H1 (cell line): ENCODE data around the gene PTPRD. TPM values are rescaled to one million over a fixed set of nuclear protein-coding genes. Genes with fewer than 3 reads are reported as not detected.

Experiments used
- CTCF ChIA-PET: fragments of 300-600 bp; sonication (Branson Sonifier 250); formaldehyde crosslinking; loops from one replicate; lab custom pipeline; 2021; ENCODE audit not compliant: partially characterized antibody; lab: Charles Lee
- POLR2A ChIA-PET: fragments of 300-600 bp; sonication (Branson Sonifier 250); formaldehyde crosslinking; loops from one replicate; lab custom pipeline; 2021; ENCODE audit warnings: inconsistent platforms; ENCODE audit not compliant: partially characterized antibody; lab: Charles Lee
- DNase-seq, 2 experiments: peaks; one replicate each; pipeline versions ENCODE4 v3.0.0 to v3.0.0-alpha.2; 2010 to 2022; ENCODE audit warnings: low spot score in 2 of 2, low read depth in 1 of 2, mixed read lengths in 1 of 2
- FAIRE-seq: peaks from 2 replicates; lab custom pipeline; 2011; peaks lifted over from hg19 to GRCh38; lab: Jason Lieb, UNC
- H2AFZ ChIP-seq: 2 replicates; pipeline ENCODE4 v1.8.1; 2012; ENCODE audit warnings: low read length, inconsistent platforms
- H2AK5ac ChIP-seq: 2 replicates; pipeline ENCODE4 v1.6.1; 2013; ENCODE audit warnings: low read depth, low read length
- H2BK120ac ChIP-seq: replicated peaks from 2 replicates; pipeline ENCODE3; 2013; ENCODE audit warnings: low read depth, low read length, inconsistent platforms
- H2BK12ac ChIP-seq: 2 replicates; pipeline ENCODE4 v1.6.1; 2013; ENCODE audit warnings: low read depth, low read length
- H2BK15ac ChIP-seq: 2 replicates; pipeline ENCODE4 v1.6.1; 2013; ENCODE audit warnings: low read length
- H2BK20ac ChIP-seq: 2 replicates; pipeline ENCODE4 v1.6.1; 2013; ENCODE audit warnings: low read length
- H2BK5ac ChIP-seq: 2 replicates; pipeline ENCODE4 v1.6.1; 2013; ENCODE audit warnings: low read depth, low read length
- H3K14ac ChIP-seq: 2 replicates; pipeline ENCODE4 v1.6.1; 2013; ENCODE audit warnings: inconsistent platforms; ENCODE audit not compliant: insufficient read length
- H3K18ac ChIP-seq: 2 replicates; pipeline ENCODE4 v1.6.1; 2013; ENCODE audit warnings: low read length; ENCODE audit errors: extremely low read depth
- H3K23ac ChIP-seq: 2 replicates; pipeline ENCODE4 v1.6.1; 2013; ENCODE audit warnings: inconsistent platforms; ENCODE audit not compliant: insufficient read length
- H3K23me2 ChIP-seq: 2 replicates; pipeline ENCODE4 v1.6.1; 2013; ENCODE audit warnings: low read depth, low read length
- H3K27ac ChIP-seq: 2 replicates; pipeline ENCODE4 v1.6.1; 2011; ENCODE audit warnings: low read depth, low read length, inconsistent platforms
- H3K27me3 ChIP-seq, 4 experiments: replicated peaks in 1 of 4; 1 replicate in 1 of 4; 2 replicates in 3 of 4; pipeline versions ENCODE4 v1.6.1 to v1.8.1; 2011 to 2013; ENCODE audit warnings: low read length in 3 of 4, mild to moderate bottlenecking in 3 of 4, inconsistent platforms in 2 of 4, mixed read lengths in 2 of 4, moderate library complexity in 1 of 4; ENCODE audit not compliant: control insufficient read depth in 3 of 4, insufficient read depth in 3 of 4; ENCODE audit errors: extremely low read depth in 1 of 4
- H3K36me3 ChIP-seq, 4 experiments: 2 replicates each; pipeline versions ENCODE4 v1.6.1 to v1.8.1; 2011 to 2013; ENCODE audit warnings: mild to moderate bottlenecking in 4 of 4, low read length in 3 of 4, moderate library complexity in 2 of 4, control low read depth in 1 of 4, inconsistent platforms in 1 of 4; ENCODE audit not compliant: insufficient read depth in 4 of 4, control insufficient read depth in 2 of 4
- H3K4ac ChIP-seq: replicated peaks from 2 replicates; pipeline ENCODE3; 2013; ENCODE audit warnings: low read length, low read depth, mixed read lengths, inconsistent platforms; ENCODE audit not compliant: insufficient read length
- H3K4me1 ChIP-seq, 4 experiments: replicated peaks in 1 of 4; 1 replicate in 1 of 4; 2 replicates in 3 of 4; pipeline versions ENCODE4 v1.6.1 to v1.8.1; 2011 to 2013; ENCODE audit warnings: low read length in 3 of 4, inconsistent platforms in 2 of 4, mixed read lengths in 1 of 4; ENCODE audit not compliant: insufficient read depth in 4 of 4, control insufficient read depth in 3 of 4
- H3K4me2 ChIP-seq, 2 experiments: 2 replicates each; pipeline versions ENCODE4 v1.6.1 to v1.8.1; 2011 to 2013; ENCODE audit warnings: low read depth in 2 of 2, low read length in 2 of 2, control low read depth in 1 of 2, inconsistent platforms in 1 of 2, mild to moderate bottlenecking in 1 of 2; ENCODE audit not compliant: insufficient read depth in 1 of 2
- H3K4me3 ChIP-seq, 4 experiments: fragments of 200-600, 300-600 bp in 1 of 4; sonication (generic), shearing (Covaris generic), sonication (Bioruptor Twin) in 1 of 4; 2 replicates each; pipeline versions ENCODE4 v1.5.1 to v1.8.1; 2011 to 2016; ENCODE audit warnings: low read length in 4 of 4, low read depth in 3 of 4, control low read depth in 2 of 4, inconsistent platforms in 2 of 4, mild to moderate bottlenecking in 2 of 4, mixed read lengths in 1 of 4, moderate library complexity in 1 of 4; ENCODE audit not compliant: insufficient read depth in 2 of 4; ENCODE audit errors: extremely low read depth in 1 of 4
- H3K56ac ChIP-seq: replicated peaks from 2 replicates; pipeline ENCODE3; 2013; ENCODE audit warnings: low read depth, mild to moderate bottlenecking, mixed read lengths, low read length, inconsistent platforms; ENCODE audit not compliant: insufficient read length
- H3K79me1 ChIP-seq: 2 replicates; pipeline ENCODE4 v1.6.1; 2013; ENCODE audit warnings: low read depth, low read length, control low read depth
- H3K79me2 ChIP-seq, 2 experiments: 2 replicates each; pipeline versions ENCODE4 v1.6.1 to v1.8.1; 2012 to 2013; ENCODE audit warnings: low read length in 2 of 2, mild to moderate bottlenecking in 2 of 2, inconsistent platforms in 1 of 2; ENCODE audit not compliant: insufficient read depth in 2 of 2, control insufficient read depth in 1 of 2
- H3K9ac ChIP-seq, 4 experiments: replicated peaks in 1 of 4; 1 replicate in 1 of 4; 2 replicates in 3 of 4; pipeline versions ENCODE4 v1.6.1 to v1.8.1; 2011 to 2013; ENCODE audit warnings: low read depth in 3 of 4, low read length in 3 of 4, control low read depth in 2 of 4, mild to moderate bottlenecking in 2 of 4, moderate library complexity in 2 of 4, inconsistent platforms in 1 of 4; ENCODE audit errors: extremely low read depth in 1 of 4
- H3K9me3 ChIP-seq, 2 experiments: 2 replicates each; pipeline versions ENCODE4 v1.6.1 to v1.8.1; 2012 to 2013; ENCODE audit warnings: mild to moderate bottlenecking in 2 of 2, moderate library complexity in 2 of 2, control low read depth in 1 of 2, inconsistent platforms in 1 of 2, low read depth in 1 of 2, low read length in 1 of 2, mixed read lengths in 1 of 2; ENCODE audit not compliant: insufficient read depth in 2 of 2
- H4K20me1 ChIP-seq, 2 experiments: replicated peaks in 1 of 2; 2 replicates each; pipeline versions ENCODE3 to v1.8.1; 2011 to 2013; ENCODE audit warnings: inconsistent platforms in 2 of 2, low read length in 2 of 2, mild to moderate bottlenecking in 1 of 2; ENCODE audit not compliant: insufficient read depth in 2 of 2, control insufficient read depth in 1 of 2
- H4K5ac ChIP-seq: 2 replicates; pipeline ENCODE4 v1.6.1; 2013; ENCODE audit warnings: low read length, low read depth, mixed read lengths, inconsistent platforms; ENCODE audit not compliant: insufficient read length
- H4K8ac ChIP-seq: 2 replicates; pipeline ENCODE4 v1.8.0; 2013; ENCODE audit warnings: mild to moderate bottlenecking, moderate library complexity, low read length, inconsistent platforms; ENCODE audit not compliant: insufficient read depth; ENCODE audit errors: extremely low read depth
- H4K91ac ChIP-seq: replicated peaks from 2 replicates; pipeline ENCODE3; 2013; ENCODE audit warnings: low read length, mixed read lengths, inconsistent platforms; ENCODE audit not compliant: insufficient read length
- ASH2L ChIP-seq: fragments of 200-600, 300-600 bp; sonication (generic); IDR thresholded peaks from one replicate; pipeline ENCODE4 v1.7.1; 2017; ENCODE audit warnings: low read length
- BCL11A ChIP-seq, 2 experiments: IDR thresholded peaks; one replicate each; pipeline ENCODE4 v1.6.1; 2011; ENCODE audit warnings: low read depth in 2 of 2, low read length in 2 of 2, mild to moderate bottlenecking in 2 of 2
- BRCA1 ChIP-seq: IDR thresholded peaks from 2 replicates; pipeline ENCODE4 v1.6.1; 2012; ENCODE audit warnings: low read depth, low read length, improper control_type of control experiment
- CBX8 ChIP-seq: fragments of 300-800, 300-1000 bp; sonication (generic); IDR thresholded peaks from 2 replicates; pipeline ENCODE4 v1.7.1; 2016; ENCODE audit warnings: low read depth, low read length, borderline replicate concordance
- EGR1 ChIP-seq: IDR thresholded peaks from 2 replicates; pipeline ENCODE4 v1.6.1; 2011; ENCODE audit warnings: low read depth, low read length, borderline replicate concordance
- JUN ChIP-seq: IDR thresholded peaks from 2 replicates; pipeline ENCODE4 v1.6.1; 2011; ENCODE audit warnings: low read depth, mild to moderate bottlenecking, improper control_type of control experiment, low read length
- KDM5A ChIP-seq: fragments of 200-600 bp; IDR thresholded peaks from 2 replicates; pipeline ENCODE4 v1.7.1; 2012; ENCODE audit warnings: mild to moderate bottlenecking, low read length, inconsistent platforms, mixed read lengths
- NANOG ChIP-seq: IDR thresholded peaks from 2 replicates; pipeline ENCODE4 v1.6.1; 2011; ENCODE audit warnings: low read length, low read depth, mild to moderate bottlenecking, inconsistent platforms; ENCODE audit not compliant: insufficient read depth, poor library complexity, severe bottlenecking
- NRF1 ChIP-seq: IDR thresholded peaks from 2 replicates; pipeline ENCODE4 v1.6.1; 2011; ENCODE audit warnings: mild to moderate bottlenecking, low read depth, low read length, improper control_type of control experiment
- PHF8 ChIP-seq: fragments of 200-600 bp; sonication (generic); conservative IDR thresholded peaks from 2 replicates; pipeline ENCODE4 v1.7.1; 2012; ENCODE audit warnings: low read depth, mild to moderate bottlenecking, inconsistent platforms, low read length, moderate library complexity
- RAD21 ChIP-seq, 2 experiments: IDR thresholded peaks in 1 of 2; conservative IDR thresholded peaks in 1 of 2; 2 replicates each; pipeline ENCODE4 v1.6.1; 2011; ENCODE audit warnings: low read depth in 2 of 2, low read length in 2 of 2, improper control_type of control experiment in 1 of 2, inconsistent platforms in 1 of 2, mild to moderate bottlenecking in 1 of 2, moderate library complexity in 1 of 2
- TAF7 ChIP-seq: optimal IDR thresholded peaks from 2 replicates; pipeline ENCODE3; 2011; ENCODE audit warnings: low read depth, mild to moderate bottlenecking, inconsistent platforms, low read length, moderate library complexity, borderline replicate concordance
- TEAD4 ChIP-seq: IDR thresholded peaks from 2 replicates; pipeline ENCODE4 v1.6.1; 2012; ENCODE audit warnings: low read depth, low read length, inconsistent platforms, mixed read lengths
- polyA plus RNA-seq, 7 experiments: library from polyadenylated mRNA; depleted of rRNA in 3 of 7; stranded (reverse) in 5 of 7; unstranded in 2 of 7; fragments of >200 nt in 5 of 7; fragments of 200-250 nt in 2 of 7; gene quantifications; 1 replicate in 5 of 7; 2 replicates in 1 of 7; 4 replicates in 1 of 7; pipeline versions ENCODE4 v1.2.1 to v1.2.3, GENCODE V29; 2011 to 2013; ENCODE audit warnings: missing spikeins in 2 of 7, mixed read lengths in 2 of 7
- total RNA-seq: library from RNA; stranded (reverse); fragmentation: NEBNext Ultra II Directional; extraction: Animal tissue kit (Norgen Biotek cat#: 25700); gene quantifications from 2 replicates; pipeline ENCODE4 v1.2.1, GENCODE V29; 2021
- TF ChIP-seq, protein P1 (sequence below): IDR thresholded peaks from 2 replicates; pipeline ENCODE4 v1.6.1; 2012; ENCODE audit warnings: low read length, inconsistent platforms

Gene PTPRD
- total and polyA plus RNA-seq, 2 of the 8 experiments (the other 6 are each of a cell fraction or from before 2014, with no cell fraction given), result 17.2 to 77.0 TPM

DNA sequence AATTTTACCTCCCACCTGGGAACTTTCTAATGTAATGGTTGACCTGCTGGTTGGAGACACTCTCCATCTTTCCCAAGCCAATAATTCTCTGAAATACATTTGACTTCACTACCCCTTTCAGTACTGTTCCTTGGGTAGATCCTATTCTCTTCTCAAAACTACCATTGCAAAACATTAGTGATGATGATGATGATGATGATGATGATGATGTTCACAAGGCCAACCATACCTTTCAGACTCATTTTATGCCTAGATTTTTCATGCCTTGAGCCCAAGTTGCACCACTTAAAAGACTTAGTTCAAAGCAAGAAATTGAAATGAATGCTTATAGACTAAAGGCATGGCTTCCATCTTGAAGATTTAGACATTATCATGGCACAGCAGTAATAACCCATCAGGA is 1672.2 kb downstream of the PTPRD start:
- Histone ChIP-seq H3K79me1 (no peaks in the 10 kb centered on the region), H4K91ac (no peak overlapping the region), H3K36me3 (no peaks in the 10 kb centered on the region), H3K4me3 (no peak overlapping the region), H3K23me2 (no peaks in the 10 kb centered on the region), H3K9me3 (no peaks in the 10 kb centered on the region), H2BK20ac (no peak overlapping the region), H3K56ac (no peak overlapping the region), H3K4me1 (no peaks in the 10 kb centered on the region), H2AK5ac (no peak overlapping the region), H3K4ac (no peak overlapping the region), H3K9ac (no peak overlapping the region), H3K14ac (no peak overlapping the region), H4K8ac (no peak overlapping the region), H2BK15ac (no peak overlapping the region), H3K27me3 (no peaks in the 10 kb centered on the region), H3K4me2 (no peak overlapping the region), H2AFZ (no peak overlapping the region), H3K79me2 (no peaks in the 10 kb centered on the region), H3K23ac (no peak overlapping the region), H2BK5ac (no peak overlapping the region), H3K18ac (no peak overlapping the region), H4K20me1 (no peaks in the 10 kb centered on the region), H2BK12ac (no peak overlapping the region), H4K5ac (no peak overlapping the region), H3K27ac (no peak overlapping the region), H2BK120ac (no peak overlapping the region)
- ChIA-PET CTCF (no interaction called here), POLR2A (no interaction called here)
- DNase-seq, result no peak
- FAIRE-seq, result no peak
- TF ChIP-seq BRCA1 (no peak), NRF1 (no peak), ASH2L (no peak), EGR1 (no peak), KDM5A (no peak), JUN (no peak), BCL11A (IDR thresholded peaks at IDR 0.05; ENCODE audit: low read depth in 2 of 2, low read length in 2 of 2) (no peak), TAF7 (no peak), NANOG (no peak), RAD21 (IDR thresholded peaks at IDR 0.05 in 1 of 2, conservative IDR thresholded peaks at IDR 0.05 in 1 of 2; ENCODE audit: low read depth in 2 of 2, low read length in 2 of 2) (no peak), CBX8 (no peak), TEAD4 (no peak), PHF8 (no peak)
- TF ChIP-seq, protein P1, sequence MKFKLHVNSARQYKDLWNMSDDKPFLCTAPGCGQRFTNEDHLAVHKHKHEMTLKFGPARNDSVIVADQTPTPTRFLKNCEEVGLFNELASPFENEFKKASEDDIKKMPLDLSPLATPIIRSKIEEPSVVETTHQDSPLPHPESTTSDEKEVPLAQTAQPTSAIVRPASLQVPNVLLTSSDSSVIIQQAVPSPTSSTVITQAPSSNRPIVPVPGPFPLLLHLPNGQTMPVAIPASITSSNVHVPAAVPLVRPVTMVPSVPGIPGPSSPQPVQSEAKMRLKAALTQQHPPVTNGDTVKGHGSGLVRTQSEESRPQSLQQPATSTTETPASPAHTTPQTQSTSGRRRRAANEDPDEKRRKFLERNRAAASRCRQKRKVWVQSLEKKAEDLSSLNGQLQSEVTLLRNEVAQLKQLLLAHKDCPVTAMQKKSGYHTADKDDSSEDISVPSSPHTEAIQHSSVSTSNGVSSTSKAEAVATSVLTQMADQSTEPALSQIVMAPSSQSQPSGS, result no peak
